H9 (cell line): ENCODE results near the gene MOB4. TPM values are rescaled to one million over a fixed set of nuclear protein-coding genes. Genes with fewer than 3 reads are reported as not detected.
A peak's percentile ranks its signal among the peaks of the same experiment; 100 is the strongest.

Experiments
- DNase-seq: peaks from one replicate; pipeline ENCODE4 v3.0.0-alpha.2; 2017
- H2AFZ ChIP-seq: one replicate; pipeline ENCODE4 v1.6.1; 2013; ENCODE audit warnings: mild to moderate bottlenecking, low read length, control low read depth, moderate library complexity
- H2AK5ac ChIP-seq: 2 replicates; pipeline ENCODE4 v1.6.1; 2013; ENCODE audit warnings: low read length, control low read depth, mixed read lengths; ENCODE audit not compliant: insufficient read length
- H2BK120ac ChIP-seq: one replicate; pipeline ENCODE4 v1.6.1; 2013; ENCODE audit warnings: low read depth, mild to moderate bottlenecking, low read length, control low read depth, inconsistent platforms; ENCODE audit not compliant: poor library complexity, severe bottlenecking
- H2BK12ac ChIP-seq: 2 replicates; pipeline ENCODE4 v1.6.1; 2013; ENCODE audit warnings: low read length, control low read depth, mixed read lengths, low read depth; ENCODE audit not compliant: insufficient read length
- H2BK15ac ChIP-seq: 2 replicates; pipeline ENCODE4 v1.6.1; 2013; ENCODE audit warnings: low read depth, low read length, control low read depth
- H2BK20ac ChIP-seq: one replicate; pipeline ENCODE4 v1.6.1; 2013; ENCODE audit warnings: low read depth, mild to moderate bottlenecking, low read length, control low read depth, inconsistent platforms; ENCODE audit not compliant: poor library complexity, severe bottlenecking
- H2BK5ac ChIP-seq: 2 replicates; pipeline ENCODE4 v1.6.1; 2013; ENCODE audit warnings: low read length, control low read depth, mixed read lengths; ENCODE audit not compliant: insufficient read length
- H3K14ac ChIP-seq: 2 replicates; pipeline ENCODE4 v1.6.1; 2013; ENCODE audit warnings: low read length, control low read depth; ENCODE audit not compliant: insufficient read depth
- H3K18ac ChIP-seq: 2 replicates; pipeline ENCODE4 v1.6.1; 2013; ENCODE audit warnings: low read depth, mild to moderate bottlenecking, mixed read lengths, low read length, control low read depth; ENCODE audit not compliant: insufficient read length
- H3K23ac ChIP-seq: 2 replicates; pipeline ENCODE4 v1.6.1; 2013; ENCODE audit warnings: low read length, control low read depth, mixed read lengths, low read depth; ENCODE audit not compliant: insufficient read length
- H3K23me2 ChIP-seq: 2 replicates; pipeline ENCODE4 v1.6.1; 2013; ENCODE audit warnings: low read depth, mild to moderate bottlenecking, mixed read lengths, low read length, control low read depth; ENCODE audit not compliant: insufficient read length, poor library complexity, severe bottlenecking
- H3K27ac ChIP-seq: 2 replicates; pipeline ENCODE4 v1.5.1; 2013; ENCODE audit warnings: low read length, control low read depth, mixed read lengths, low read depth; ENCODE audit not compliant: insufficient read length
- H3K27me3 ChIP-seq: 2 replicates; pipeline ENCODE4 v1.6.1; 2013; ENCODE audit warnings: low read length, control low read depth, inconsistent platforms; ENCODE audit not compliant: insufficient read depth
- H3K4ac ChIP-seq: 2 replicates; pipeline ENCODE4 v1.6.1; 2013; ENCODE audit warnings: low read depth, mild to moderate bottlenecking, control low read depth, inconsistent platforms, low read length, moderate library complexity
- H3K4me1 ChIP-seq: 2 replicates; pipeline ENCODE4 v1.6.1; 2013; ENCODE audit warnings: low read length, control low read depth, inconsistent platforms; ENCODE audit not compliant: insufficient read depth
- H3K4me2 ChIP-seq: 2 replicates; pipeline ENCODE4 v1.6.1; 2013; ENCODE audit warnings: low read length, control low read depth, mixed read lengths; ENCODE audit not compliant: insufficient read length, insufficient read depth
- H3K56ac ChIP-seq: 2 replicates; pipeline ENCODE4 v1.6.1; 2013; ENCODE audit warnings: low read depth, mild to moderate bottlenecking, mixed read lengths, low read length, control low read depth; ENCODE audit not compliant: insufficient read length
- H3K79me1 ChIP-seq: 2 replicates; pipeline ENCODE4 v1.6.1; 2013; ENCODE audit warnings: low read depth, mild to moderate bottlenecking, moderate library complexity, low read length, control low read depth, inconsistent platforms; ENCODE audit not compliant: insufficient read depth, poor library complexity, severe bottlenecking
- H3K79me2 ChIP-seq: 2 replicates; pipeline ENCODE4 v1.6.1; 2013; ENCODE audit warnings: low read length, control low read depth, inconsistent platforms; ENCODE audit not compliant: insufficient read depth
- H3K9ac ChIP-seq: 2 replicates; pipeline ENCODE4 v1.6.1; 2013; ENCODE audit warnings: low read length, control low read depth, mixed read lengths; ENCODE audit not compliant: insufficient read length; ENCODE audit errors: extremely low read depth
- H3K9me3 ChIP-seq: one replicate; pipeline ENCODE4 v1.6.1; 2013; ENCODE audit warnings: low read depth, low read length, inconsistent platforms; ENCODE audit not compliant: control insufficient read depth
- H3T11ph ChIP-seq: one replicate; pipeline ENCODE4 v1.6.1; 2013; ENCODE audit warnings: mild to moderate bottlenecking, low read length, control low read depth, inconsistent platforms
- H4K20me1 ChIP-seq: one replicate; pipeline ENCODE4 v1.6.1; 2013; ENCODE audit not compliant: control insufficient read depth, insufficient read length, insufficient read depth
- H4K5ac ChIP-seq: 2 replicates; pipeline ENCODE4 v1.6.1; 2013; ENCODE audit warnings: low read depth, mild to moderate bottlenecking, mixed read lengths, low read length, control low read depth; ENCODE audit not compliant: insufficient read length
- H4K8ac ChIP-seq: replicated peaks from 2 replicates; pipeline ENCODE4 v1.6.1; 2013; ENCODE audit warnings: low read length, control low read depth, mixed read lengths, low read depth; ENCODE audit not compliant: insufficient read length
- H4K91ac ChIP-seq: 2 replicates; pipeline ENCODE4 v1.6.1; 2013; ENCODE audit warnings: low read depth, mild to moderate bottlenecking, moderate library complexity, mixed read lengths, low read length, control low read depth; ENCODE audit not compliant: insufficient read length
- H3K27ac Mint-ChIP-seq, 3 experiments: 2 replicates in 2 of 3; 3 replicates in 1 of 3; pipeline ENCODE4 v1.8.0; 2020 to 2021; ENCODE audit warnings: mixed read lengths in 3 of 3, mild to moderate bottlenecking in 1 of 3, moderate library complexity in 1 of 3
- H3K27me3 Mint-ChIP-seq: 2 replicates; pipeline ENCODE4 v1.8.0; 2021; ENCODE audit warnings: low read depth, mild to moderate bottlenecking, moderate library complexity, mixed read lengths
- H3K36me3 Mint-ChIP-seq, 3 experiments: 2 replicates in 2 of 3; 3 replicates in 1 of 3; pipeline ENCODE4 v1.8.0; 2020 to 2021; ENCODE audit warnings: low read depth in 3 of 3, mixed read lengths in 3 of 3; ENCODE audit not compliant: insufficient read depth in 1 of 3
- H3K4me1 Mint-ChIP-seq, 2 experiments: 2 replicates each; pipeline ENCODE4 v1.8.0; 2020; ENCODE audit warnings: mixed read lengths in 2 of 2
- H3K4me3 Mint-ChIP-seq, 2 experiments: 2 replicates in 1 of 2; 3 replicates in 1 of 2; pipeline ENCODE4 v1.8.0; 2020 to 2021; ENCODE audit warnings: mild to moderate bottlenecking in 2 of 2, mixed read lengths in 2 of 2, moderate library complexity in 1 of 2
- H3K9me3 Mint-ChIP-seq, 2 experiments: 2 replicates in 1 of 2; 3 replicates in 1 of 2; pipeline ENCODE4 v1.8.0; 2020; ENCODE audit warnings: mild to moderate bottlenecking in 2 of 2, mixed read lengths in 2 of 2, moderate library complexity in 1 of 2
- CTCF ChIP-seq: fragments of 200-600 bp; sonication (generic); conservative IDR thresholded peaks from 3 replicates; pipeline ENCODE4 v1.8.0; 2021; ENCODE audit warnings: antibody characterized with exemption, mild to moderate bottlenecking
- WGBS: extraction: QIAGEN DNeasy Blood & Tissue Kit; methylation state at CpG from one replicate; pipeline ENCODE4 v1.1.7; 2013; ENCODE audit warnings: missing lambda C conversion rate, low lambda C conversion rate, mixed read lengths; ENCODE audit not compliant: insufficient read length; ENCODE audit errors: extremely low coverage; 5-methylcytosine and 5-hydroxymethylcytosine counted together
- total RNA-seq: library from RNA; stranded (reverse); gene quantifications from 2 replicates; pipeline ENCODE4 v1.2.1, GENCODE V29; 2021

The MOB4 gene
- total RNA-seq, 1 experiment from 2014 or later, result 57.6 TPM

DNA sequence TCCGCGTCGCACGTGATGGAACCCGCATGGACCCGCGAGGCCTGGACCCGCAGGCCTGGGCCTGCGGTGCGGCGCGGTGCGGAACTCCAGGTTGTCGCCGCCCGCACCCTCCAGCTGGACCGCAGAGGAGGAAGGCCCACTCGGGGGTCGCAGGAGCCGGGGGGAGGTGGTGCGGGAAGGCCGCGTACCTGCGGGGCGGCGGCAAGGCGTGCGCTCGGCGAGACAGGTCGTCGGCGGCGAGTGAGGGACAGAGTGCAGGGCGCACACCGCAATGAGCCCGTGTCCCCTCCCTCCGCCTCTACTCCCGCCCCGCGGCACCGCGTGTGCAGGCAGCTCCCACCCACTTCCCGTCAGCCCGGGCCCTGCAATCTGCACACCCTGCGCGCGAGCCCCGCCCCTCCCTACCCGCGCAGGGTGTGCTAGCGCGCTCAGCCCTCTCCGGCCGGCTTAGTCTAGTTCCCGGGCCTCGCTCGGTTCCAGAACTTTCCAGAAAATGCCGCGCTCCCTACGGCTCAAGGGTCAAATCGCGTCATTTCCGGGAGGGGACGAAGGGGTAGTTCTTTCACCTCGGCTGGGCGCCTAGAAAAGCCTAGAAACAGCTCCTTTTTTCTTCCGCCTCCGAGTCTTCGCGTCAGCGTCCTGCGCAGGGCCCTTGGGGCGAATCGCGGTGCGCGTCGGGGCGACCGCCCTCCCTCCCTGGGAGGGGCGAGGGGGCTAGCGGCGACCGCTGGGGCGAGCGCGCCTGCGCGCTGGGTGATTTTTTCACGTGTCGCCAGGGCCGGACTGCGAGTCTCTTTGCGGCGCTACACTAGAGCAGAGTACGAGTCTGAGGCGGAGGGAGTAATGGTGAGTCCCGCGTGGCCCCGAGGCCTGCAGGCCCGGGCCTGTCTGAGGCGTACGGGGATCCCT, 16.0 kb upstream of the MOB4 start, which contains the start of the genes HSPD1 and HSPE1:
Gene HSPD1 (minus strand): TSS at position 247 of the 909 bp plus-strand sequence. CDS start 992 bp downstream, outside the sequence.
Gene HSPE1 (plus strand): TSS at position 786 of the 909 bp plus-strand sequence. CDS start 58 bp downstream, at position 844.
- H4K91ac ChIP-seq, result no peak within 1 kb of the TSS
- Mint-ChIP-seq H3K27me3 (no peaks in the 10 kb centered on the region), H3K4me3 (peak within 1 kb of the TSS; percentile 98 to 99)

More for the DNA sequence above, 16.0 kb upstream of the MOB4 start, which contains the start of the genes HSPD1 and HSPE1:
- Histone ChIP-seq H3K27me3 (no peaks in the 10 kb centered on the region), H3K4me1 (no peaks in the 10 kb centered on the region; the same call in 1 of the 2 replicates), H2BK20ac (no peak within 1 kb of the TSS), H4K20me1 (no peaks in the 10 kb centered on the region), H4K5ac (no peak within 1 kb of the TSS), H4K8ac (no peak within 1 kb of the TSS), H3K9ac (peak within 1 kb of the TSS; percentile 98), H3K18ac (peak within 1 kb of the TSS; percentile 76), H3K9me3 (no peaks in the 10 kb centered on the region), H2BK5ac (no peak within 1 kb of the TSS), H3K4ac (no peak within 1 kb of the TSS; the same call in 1 of the 2 replicates), H2BK120ac (no peak within 1 kb of the TSS), H2BK15ac (no peak within 1 kb of the TSS), H3K79me1 (no peaks in the 10 kb centered on the region), H3K23ac (no peak within 1 kb of the TSS), H2AFZ (no peak within 1 kb of the TSS), H3K23me2 (peaks cover 6% of the 10 kb centered on the region), H3K4me2 (peak within 1 kb of the TSS; percentile 84), H3K79me2 (peaks cover 48% of the 10 kb centered on the region; the same call in 1 of the 2 replicates), H3K56ac (no peak within 1 kb of the TSS), H3K14ac (peak within 1 kb of the TSS; percentile 62), H3T11ph (no peak within 1 kb of the TSS), H3K27ac (peak within 1 kb of the TSS; percentile 27), H2AK5ac (no peak within 1 kb of the TSS), H2BK12ac (no peak within 1 kb of the TSS)
- DNase-seq, result peak; percentile 98
- no CpG with 5 or more reads among the region's 104 CpGs for whole genome bisulfite sequencing
- peak within 1 kb of the TSS; percentile 98 to 99 (median 99) for H3K27ac Mint-ChIP-seq
- no peak for TF ChIP-seq CTCF
- H3K4me1 Mint-ChIP-seq, result peaks cover 35 to 39% of the 10 kb centered on the region in 2 experiments
- peaks cover 70 to 89% (median 85%) of the 10 kb centered on the region in 3 experiments for H3K36me3 Mint-ChIP-seq
- no peaks in the 10 kb centered on the region; a peak in 1 of 5 replicates for H3K9me3 Mint-ChIP-seq
